GM19395 (cell line): ENCODE measurements around the gene EIF4G3.
"Not testable (repeated sequence)": the region's sequence is repeated elsewhere in the genome, so short reads cannot be mapped to it uniquely, and the experiment has no call there.

Experiments
- ATAC-seq: cut with Tn5 transposase; IDR thresholded peaks from one replicate; pipeline ENCODE4 v1.9.1; 2021; ENCODE audit warnings: mild to moderate bottlenecking, moderate library complexity; ENCODE audit not compliant: unreplicated experiment

The EIF4G3 gene

DNA sequence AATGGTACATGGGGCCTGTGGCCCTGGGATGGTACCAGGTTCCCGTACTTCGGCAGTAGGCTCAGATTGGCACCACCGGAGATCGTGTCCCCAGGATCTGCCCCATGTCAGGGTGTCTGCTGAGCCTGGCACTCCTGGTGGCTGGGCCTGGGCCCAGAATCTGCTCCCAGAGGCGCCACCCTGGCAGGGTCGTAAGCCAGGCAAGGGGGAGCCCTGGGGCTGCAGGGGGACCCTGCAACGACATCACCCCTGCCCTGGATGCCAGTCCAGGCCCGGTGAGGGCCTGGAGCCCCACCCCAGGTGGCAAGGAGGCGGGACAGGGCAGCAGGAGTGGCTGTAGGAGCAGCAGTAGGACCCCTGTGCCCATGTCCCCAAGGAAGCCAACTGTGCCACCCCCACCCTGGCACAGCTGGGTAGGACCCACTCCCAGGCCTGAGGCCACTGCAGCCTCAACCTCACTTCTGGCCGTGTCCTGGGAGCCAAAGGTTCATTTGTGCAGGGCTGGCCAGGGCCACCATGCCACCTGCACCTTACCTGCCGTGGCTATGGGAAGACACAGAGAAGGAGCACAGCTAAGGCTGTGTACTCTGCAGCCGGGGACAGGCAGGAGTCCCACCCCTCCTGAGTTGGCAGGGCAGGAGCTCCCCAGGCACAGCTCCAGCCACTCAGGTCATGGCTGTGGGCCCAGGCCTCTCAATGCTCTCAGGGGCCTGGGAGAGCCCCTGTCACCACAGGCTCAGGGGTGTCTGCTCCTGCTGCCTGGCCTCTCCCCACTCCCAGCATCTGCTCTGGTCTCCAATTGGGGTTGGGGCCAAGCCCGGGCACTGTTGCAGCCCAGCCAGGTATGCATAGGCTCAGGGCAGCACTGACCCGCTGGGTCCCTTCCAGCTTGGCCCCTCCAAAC is 141.7 kb downstream of the EIF4G3 start:
- ATAC-seq = no peak

DNA sequence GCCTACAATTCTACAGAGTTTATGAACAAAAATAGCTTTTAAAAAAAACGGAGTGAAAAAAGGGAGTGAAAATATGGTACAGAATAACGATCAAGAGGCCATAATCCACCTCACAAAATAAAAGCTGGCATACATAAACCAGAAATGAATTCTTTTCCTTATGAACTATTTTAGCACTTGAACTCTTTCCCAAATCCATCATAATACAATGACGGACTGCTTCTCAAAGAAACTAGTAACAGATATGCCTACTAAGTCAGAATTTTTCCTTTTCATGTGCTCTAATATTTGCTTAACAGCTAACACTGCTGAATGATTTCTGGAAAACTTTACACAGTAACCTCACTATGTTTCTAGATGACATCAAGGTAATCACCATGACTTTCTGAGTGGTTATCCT is 144.0 kb downstream of the EIF4G3 start:
- ATAC-seq = no peak

DNA sequence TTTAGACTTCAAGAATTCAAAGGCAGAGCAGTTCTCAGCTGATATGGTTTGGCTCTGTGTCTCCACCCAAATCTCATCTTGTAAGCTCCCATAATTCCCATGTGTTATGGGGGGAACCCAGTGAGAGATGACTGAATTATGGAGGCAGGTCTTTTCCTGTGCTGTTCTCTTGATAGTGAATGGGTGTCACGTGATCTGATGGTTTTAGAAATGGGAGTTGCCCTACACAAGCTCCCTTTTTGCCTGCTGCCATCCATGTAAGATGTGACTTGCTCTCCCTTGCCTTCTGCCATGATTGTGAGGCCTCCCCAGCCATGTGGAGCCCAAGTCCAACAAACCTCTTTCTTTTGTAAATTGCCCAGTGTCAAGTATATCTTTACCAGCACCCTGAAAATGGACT is 146.5 kb downstream of the EIF4G3 start:
- no peak for ATAC-seq

DNA sequence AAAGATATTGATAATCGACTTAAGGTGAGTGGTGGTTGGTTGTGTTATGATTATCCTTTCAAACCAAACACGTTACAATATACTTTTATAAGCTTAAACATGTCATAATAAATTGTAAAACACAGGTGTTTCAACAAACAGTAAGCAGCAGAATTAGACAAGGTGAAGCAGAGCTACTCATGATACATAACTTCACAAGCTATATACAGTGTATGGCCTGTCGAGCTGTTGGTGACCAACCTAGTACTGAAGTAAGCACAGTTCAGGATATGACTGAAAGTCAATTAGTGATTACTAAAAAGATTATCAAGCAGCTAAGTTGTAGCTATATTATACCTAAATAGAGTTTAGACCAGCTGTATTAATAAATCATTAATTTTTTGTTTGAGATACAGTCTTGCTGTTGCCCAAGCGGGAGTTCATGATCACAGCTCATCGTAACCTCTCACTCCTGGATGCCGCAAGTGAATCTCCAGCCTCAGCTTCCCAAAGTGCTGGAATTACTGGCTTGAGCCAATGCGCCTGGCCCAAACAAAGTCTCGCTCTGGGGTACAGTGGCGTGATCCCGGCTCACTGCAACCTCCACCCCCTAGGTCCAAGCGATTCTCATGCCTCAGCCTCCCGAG is 148.1 kb downstream of the EIF4G3 start:
- no peak for ATAC-seq

DNA sequence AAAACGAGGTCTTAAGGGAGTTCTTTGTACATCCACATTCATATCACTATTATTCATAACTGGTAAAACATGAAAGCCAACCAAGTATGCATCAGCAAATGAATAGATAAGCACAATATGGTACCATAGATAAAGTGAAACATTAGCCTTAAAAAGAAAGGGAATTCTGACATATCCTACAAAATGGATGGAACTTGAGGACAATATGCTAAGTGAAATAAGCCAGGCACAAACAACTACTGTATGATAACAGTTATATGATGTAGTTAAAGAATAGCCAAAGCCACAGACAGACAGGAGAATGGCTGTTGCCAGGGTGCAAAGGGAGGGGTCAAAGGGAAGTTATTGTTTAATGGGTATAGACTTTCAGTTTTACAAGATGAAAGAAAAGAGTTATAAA is 148.9 kb downstream of the EIF4G3 start:
- ATAC-seq = no peak

DNA sequence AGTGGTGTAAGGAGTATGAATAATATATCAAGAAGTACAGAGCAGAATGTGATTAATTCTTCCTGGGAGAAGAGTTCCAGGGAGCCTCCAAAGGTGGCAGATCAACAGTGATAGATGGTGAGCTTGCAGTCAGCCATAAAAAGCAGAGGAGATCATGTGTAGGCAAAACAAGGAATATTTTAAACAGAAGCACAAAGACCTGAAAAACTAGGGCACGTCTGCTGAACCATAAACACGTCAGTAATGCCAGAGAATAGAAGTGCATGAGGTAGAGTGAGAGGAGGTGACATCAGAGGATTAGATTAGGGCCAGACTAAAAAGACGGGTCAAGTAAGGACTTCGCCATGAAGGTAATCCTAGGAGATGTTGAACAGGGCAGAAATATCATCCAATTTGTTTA is 151.8 kb downstream of the EIF4G3 start:
- ATAC-seq = no peak

DNA sequence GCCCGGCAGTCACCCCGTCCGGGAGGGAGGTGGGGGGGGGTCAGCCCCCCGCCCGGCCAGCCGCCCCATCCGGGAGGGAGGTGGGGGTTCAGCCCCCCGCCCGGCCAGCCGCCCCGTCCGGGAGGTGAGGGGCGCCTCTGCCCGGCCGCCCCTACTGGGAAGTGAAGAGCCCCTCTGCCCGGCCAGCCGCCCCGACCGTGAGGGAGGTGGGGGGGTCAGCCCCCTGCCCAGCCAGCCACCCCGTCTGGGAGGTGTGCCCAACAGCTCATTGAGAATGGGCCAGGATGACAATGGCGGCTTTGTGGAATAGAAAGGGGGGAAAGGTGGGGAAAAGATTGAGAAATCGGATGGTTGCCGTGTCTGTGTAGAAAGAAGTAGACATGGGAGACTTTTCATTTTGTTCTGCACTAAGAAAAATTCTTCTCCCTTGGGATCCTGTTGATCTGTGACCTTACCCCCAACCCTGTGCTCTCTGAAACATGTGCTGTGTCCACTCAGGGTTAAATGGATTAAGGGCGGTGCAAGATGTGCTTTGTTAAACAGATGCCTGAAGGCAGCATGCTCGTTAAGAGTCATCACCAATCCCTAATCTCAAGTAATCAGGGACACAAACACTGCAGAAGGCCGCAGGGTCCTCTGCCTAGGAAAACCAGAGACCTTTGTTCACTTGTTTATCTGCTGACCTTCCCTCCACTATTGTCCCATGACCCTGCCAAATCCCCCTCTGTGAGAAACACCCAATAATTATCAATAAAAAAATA is 152.4 kb downstream of the EIF4G3 start:
- not testable (repeated sequence) for ATAC-seq

DNA sequence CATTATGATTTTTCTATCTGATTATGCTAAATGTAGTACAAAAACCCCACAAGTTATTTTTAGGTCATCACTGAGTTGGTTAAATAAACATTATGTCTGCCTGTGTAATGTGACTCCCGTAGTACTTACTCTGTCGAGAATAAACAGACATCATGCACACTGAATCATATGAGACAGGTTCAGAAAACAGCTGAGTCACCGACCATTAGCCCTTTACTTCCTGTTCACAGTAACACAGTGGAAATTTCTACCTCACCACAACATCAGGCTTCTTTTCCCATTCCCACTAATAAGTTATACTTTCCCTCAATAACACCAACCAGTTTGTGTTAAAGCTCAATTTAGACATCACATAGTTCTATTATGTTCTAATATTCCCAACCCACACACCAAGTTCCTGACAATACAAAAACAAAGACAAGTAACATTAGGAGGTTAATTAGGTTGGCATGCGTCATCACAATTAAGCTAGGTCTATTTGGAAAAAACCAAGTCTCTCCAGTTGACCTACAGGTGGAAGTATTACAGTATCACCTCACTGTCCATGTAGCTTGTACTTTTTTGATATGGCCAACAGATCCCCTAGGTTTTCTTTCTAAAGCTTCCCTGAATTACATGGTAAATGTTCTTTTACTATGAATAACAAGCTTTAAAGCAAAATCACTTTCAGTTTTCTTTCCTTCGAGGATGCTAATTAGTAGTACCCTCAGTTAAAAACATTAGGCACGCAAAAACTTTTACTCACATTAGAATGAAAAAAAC is 154.2 kb downstream of the EIF4G3 start:
- peak; percentile 90 for ATAC-seq

DNA sequence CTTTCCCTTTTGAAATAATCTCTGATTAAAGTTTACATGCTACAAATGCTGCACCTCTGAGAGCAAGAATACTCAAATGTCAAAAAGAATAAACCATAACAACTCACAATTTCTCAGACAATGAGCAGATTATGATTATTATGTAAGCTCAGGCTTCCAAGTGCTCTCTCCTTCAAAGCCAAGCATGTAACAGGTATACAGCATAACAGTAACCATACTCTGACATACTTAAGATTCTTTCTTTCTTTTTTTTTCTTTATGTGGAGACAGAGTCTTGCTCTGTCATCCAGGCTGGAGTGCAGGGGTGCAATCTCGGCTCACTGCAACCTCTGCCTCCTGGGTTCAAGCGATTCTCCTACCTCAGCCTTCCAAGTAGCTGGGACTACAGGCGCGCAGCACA is 155.4 kb downstream of the EIF4G3 start:
- no peak for ATAC-seq

DNA sequence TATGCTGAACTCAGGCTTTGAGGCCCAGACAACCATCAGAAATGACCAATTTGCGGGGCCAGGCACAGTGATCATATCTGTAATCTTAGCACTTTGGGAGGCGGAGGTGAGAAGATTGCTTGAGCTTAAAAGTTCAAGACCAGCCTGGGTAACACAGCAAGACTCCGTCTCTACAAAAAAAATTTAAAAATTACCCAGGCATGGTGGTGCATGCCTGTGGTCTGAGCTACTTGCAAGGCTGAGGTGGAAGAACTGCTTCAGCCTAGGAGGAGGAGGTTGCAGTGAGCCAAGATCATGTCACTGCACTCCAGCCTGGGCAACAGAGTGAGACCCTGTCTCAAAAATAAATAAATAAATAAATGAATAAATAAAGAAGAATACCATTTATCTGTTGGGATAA is 156.5 kb downstream of the EIF4G3 start:
- ATAC-seq = no peak

DNA sequence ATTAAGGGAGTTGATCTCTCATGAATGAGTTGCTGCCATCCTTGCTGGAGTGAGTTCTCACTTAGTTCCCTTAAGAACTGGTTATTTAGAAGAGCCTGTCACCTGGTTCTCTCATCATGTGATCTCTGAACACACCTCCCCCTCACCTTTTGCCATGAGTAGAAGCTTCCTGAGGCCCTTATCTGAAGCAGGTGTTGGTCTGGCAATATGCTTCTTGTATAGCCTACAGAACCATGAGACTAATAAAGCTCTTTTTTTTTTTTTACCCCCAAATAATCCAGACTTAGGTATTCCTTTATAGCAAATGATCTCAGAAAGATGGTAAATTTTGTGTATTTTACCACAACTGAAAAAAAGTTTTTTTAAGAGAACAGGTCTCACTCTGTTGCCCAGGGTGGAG is 158.0 kb downstream of the EIF4G3 start:
- ATAC-seq = no peak

DNA sequence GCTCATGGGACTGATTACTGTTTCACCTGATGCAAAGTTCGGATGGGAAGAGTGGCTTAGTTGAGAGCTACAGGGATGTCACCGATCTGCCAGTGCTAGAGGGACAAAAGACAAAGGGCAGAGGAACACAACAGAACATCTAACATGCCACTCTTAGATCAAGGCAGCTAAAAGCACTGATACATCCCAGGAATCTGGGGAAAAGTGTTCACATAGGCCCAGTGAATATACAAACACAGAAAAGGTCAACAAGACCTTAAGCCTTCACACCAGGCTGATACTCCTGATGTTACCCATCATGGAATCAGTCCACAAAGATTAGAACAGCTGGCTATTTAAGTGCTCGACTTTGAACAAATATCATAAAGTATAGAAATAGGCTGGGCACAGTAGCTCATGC is 163.2 kb downstream of the EIF4G3 start:
- ATAC-seq = no peak

DNA sequence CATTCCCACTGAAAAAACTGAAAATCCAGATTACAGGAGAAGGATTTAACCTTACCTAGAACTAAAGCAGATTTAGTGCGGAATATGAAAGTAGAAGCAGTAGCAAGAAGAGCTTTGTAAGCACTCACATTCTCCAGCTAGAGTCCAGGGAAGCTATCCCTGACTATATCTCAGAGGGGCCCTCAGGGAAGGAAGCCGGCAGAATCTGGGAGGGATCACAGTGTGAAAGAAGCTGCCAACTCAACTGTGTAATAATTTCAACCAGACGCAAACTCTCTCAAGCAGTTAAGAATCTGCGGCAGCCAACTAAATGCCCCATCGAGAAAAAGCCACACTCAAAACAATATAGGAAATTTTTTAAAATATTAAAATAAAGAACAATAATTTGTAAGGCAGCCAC is 163.8 kb downstream of the EIF4G3 start:
- ATAC-seq = no peak

DNA sequence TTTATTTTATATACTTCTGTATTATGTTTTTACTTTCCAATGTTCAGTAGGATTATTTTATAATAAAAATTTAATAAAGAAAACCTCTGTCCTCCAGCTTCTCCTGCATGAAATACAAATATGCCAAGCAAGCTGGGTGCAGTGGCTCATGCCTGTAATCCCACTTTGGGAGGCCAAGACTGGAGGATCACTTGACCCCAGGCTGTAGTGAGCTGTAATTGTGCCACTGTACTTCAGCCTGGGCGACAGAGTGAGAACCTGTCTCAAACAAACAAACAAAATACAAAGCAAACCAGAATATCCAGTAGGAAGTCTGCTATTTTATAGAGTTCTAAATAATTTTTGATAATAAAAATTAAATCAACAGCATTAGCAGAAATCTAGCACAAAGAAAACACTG is 168.8 kb downstream of the EIF4G3 start:
- ATAC-seq = no peak

DNA sequence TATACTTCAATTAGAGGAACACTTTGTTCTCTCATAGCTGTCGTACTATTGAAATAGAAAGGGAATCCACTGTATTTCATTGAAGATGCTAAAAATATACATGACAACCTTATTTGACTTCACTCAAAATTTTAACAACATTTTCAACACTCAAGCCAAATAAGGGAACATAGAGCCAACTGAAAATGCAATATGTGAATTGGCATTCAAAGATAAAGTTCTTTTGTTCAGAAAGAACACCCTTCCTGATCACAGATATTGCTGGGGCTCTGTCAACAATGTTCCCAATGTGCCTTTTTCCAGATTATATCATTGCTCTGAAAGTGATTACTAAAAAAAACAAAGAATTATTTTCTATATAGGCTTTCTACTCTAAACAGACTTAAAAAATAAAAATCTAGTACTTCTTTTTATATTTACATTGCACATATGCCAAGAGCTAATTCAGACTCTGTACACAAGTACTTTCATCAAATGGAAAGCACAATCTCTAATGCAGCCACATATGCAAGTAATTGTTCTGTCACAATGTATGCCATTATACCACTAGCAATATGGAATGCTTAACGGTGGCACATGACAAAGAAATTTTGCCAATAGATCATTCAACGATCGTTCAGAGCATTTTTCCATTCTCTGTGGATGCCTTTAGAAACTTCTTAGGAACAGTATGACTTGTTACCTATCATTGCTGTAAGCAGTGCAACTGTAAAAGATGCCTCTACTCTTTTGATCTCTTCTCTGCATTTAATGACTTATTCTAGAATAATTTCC is 171.0 kb downstream of the EIF4G3 start:
- no peak for ATAC-seq

DNA sequence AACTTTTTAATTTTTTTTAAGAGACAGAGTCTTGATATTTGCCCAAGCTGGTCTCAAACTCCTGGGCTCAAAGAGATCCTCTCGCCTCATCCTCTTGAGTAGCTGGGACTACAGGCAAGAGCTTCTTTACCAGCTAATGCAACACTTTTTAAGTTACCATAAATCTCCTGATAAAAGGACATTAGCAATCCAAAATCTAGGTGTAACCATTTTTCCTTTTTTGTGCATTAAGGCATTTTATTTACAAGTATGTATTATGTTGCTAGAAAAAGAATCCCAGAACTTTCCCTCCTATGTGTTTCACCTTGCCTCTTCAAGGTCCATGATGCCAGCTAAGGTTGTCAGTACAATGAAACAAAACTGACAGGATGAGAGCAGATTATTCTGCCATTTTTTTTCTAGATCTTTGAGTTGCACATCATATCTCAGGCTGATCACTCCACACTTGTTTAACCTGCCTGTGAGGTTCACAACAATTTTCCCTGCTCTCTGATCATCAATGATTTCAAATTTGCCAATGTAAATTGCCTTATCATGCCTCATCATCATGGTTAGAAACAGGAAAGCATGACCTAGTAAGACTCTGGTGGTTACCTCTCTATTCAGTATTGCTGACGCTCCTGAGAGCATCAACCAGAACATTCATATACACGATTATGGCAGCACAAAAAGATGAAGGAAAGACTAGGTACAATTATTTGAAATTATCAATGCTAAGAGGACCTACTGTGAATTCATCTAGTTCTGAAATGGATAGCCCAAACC is 173.2 kb downstream of the EIF4G3 start:
- ATAC-seq = no peak

DNA sequence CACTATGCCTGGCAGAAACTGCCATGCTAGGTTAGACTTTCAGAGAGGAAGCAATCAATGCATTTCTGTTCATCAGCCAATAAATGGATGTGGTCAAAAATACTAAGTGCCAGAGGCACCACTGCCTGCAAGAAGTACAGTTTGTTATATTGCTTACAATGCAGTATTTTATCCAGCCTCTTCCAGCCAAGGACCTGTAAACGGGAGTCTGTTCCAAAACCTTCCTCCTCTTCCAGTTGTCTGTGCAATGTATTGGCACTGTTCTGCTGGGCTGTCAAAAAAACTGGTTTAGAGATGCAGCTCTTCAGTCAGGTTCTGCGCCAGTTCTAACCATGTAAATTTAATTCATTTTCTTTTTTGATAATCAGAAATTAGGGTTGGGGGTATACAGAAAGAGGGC is 175.7 kb downstream of the EIF4G3 start:
- ATAC-seq = no peak

DNA sequence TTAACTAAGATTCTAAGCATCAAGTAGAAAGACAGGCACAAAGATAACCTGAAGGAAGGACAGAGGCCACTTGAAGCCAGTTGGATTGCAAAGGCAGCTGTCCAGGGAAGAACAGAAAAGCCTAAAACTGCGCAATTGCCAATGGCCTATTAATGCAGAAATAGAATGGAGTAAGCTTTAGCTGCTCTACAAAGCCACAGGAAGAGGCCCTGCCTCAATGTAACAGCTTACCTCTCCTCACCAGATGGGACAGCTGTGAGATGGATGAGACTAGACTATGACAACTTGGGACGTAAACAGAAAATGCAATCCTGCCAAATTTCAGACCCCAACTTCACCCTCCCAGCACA is 176.5 kb downstream of the EIF4G3 start:
- no peak for ATAC-seq

DNA sequence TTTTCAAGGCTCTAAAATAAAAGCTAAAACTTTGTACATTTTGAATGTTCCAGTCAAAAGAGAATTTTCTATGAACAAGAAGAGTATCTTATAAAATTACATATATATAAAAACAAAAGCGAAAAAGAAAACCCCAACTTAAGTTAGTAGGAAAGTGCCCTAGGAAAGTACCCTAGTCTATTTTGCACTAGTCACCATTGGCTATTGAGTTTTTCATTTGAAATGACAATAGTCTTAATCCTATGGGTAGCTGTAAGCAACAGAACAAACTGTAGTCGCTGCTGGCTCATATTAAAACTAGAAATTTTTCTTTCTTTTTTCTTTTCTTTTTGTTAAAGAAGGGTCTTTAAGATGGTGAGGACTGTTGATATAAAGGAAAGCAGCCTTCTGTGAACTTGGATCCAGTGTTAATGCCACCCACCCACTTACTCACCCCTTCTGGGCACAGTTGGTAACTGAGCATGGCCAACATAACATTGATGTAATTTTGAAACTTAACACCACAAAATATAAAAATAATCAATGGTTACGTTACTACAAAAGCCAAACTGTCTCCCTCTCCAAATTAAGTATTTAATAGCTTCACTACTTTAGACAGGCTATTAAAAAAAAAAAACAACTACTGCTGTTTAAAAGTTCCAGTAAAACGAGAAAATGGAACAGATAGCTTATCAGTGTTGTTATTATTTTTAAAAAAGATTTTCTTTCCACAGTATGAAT is 177.0 kb downstream of the EIF4G3 start:
- no peak for ATAC-seq
